Anterior cingulate cortex (tissue), 58 donors: Measurements from ENCODE around the gene ASXL2.
"Not testable (repeated sequence)": the region's sequence is repeated elsewhere in the genome, so short reads cannot be mapped to it uniquely, and the experiment has no call there.

ENCODE experiments used
- DNase-seq, 58 donors: peaks; one replicate each; lab custom pipeline; 2025; lab: John Stamatoyannopoulos, UW

The ASXL2 gene

DNA sequence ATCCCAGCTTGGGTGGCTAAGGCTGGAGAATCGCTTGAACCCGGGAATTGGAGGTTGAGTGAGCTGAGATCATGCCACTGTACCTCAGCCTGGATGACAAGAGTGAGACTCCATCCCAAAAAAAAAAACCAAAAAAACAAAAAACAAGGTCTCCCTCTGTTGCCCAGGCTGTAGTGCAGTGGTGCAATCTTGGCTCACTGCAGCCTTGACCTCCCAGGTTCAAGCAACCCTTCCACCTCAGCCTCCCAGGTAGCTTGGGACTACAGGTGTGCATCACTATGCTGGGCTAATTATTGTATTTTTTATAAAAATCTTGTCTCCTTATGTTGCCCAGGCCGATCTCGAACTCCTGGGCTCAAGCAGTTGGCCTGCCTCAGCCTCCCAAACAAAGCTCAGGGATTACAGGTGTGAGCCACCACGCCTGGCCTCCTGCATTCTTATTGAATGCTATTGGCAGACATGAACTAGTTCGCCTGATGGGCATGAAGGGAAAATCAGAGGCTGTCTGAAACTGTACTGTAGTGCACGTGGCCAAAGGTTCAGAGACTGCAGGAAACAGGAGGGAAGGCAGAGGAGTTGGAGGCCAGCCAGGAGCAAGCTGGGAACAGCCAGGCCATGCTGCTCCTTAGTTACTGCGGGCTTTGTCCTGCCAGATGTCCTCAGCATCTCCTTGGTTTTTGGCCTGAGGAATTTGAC, 16.0 kb upstream of the ASXL2 start:
- DNase-seq = peak in 32 of 58 donors; percentile 2 to 58 (median 21)

DNA sequence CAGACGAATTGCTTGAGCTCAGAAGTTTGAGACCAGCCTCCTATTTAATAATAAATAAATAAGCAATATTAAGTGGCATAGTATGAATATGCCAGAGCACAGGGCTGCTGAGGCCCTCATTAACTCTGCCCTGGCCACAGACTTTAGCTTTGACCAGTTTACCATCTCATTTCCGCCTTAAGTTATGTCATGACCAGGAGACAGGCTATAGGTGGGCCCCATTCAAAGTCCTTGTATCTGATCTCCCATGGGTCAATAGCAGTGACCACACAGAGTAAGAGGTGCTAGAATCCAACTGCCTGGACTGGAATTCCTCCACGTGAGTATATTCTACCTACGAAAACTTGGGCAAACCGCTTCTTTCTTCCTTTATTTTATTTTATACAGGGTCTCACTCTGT, 13.4 kb upstream of the ASXL2 start:
- DNase-seq = no peak

DNA sequence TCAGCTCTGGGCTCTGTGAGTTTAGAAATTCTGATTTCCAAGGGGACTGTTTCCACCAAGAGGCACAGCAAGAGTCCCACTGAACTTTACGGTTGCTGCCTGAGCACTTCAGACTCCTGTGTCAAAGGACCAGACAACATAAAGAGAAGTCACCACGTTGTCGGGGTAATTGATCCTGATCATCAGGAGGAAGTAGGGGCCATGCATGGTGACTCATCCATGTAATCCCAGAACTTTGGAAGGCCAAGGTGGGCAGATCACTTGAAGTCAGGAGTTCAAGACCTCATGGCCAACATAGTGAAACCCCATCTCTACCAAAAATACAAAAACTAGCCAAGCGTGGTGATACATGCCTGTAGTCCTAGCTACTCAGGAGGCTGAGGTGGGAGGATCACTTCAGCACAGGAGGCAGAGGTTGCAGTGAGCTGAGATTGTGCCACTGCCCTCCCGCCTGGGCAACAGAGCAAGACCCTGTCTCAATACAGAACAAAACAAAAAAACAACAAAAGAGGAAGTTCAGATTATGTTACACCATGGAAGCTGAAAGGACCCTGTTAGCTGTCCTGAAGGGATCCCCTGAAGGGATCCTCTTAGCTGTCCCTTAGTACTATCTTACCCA, 9.4 kb upstream of the ASXL2 start:
- no peak for DNase-seq

DNA sequence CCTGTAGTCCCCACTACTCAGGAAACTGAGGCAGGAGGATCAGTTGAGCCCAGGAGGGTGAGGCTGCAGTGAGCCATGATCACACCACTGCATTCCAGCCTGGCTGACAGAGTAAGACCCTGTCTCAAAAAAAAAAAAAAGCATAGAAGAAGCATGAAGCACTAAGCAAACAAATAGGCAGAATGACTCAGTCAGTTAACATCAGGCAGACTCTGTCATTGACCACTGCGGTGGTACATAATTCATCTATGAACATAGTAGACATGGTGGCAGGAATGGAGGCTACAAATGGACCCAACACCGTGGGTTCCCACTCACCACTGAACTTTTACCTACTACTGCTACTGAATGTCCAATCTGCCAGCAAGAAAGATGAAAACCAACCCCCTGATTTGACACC, 7.6 kb upstream of the ASXL2 start:
- no peak for DNase-seq

DNA sequence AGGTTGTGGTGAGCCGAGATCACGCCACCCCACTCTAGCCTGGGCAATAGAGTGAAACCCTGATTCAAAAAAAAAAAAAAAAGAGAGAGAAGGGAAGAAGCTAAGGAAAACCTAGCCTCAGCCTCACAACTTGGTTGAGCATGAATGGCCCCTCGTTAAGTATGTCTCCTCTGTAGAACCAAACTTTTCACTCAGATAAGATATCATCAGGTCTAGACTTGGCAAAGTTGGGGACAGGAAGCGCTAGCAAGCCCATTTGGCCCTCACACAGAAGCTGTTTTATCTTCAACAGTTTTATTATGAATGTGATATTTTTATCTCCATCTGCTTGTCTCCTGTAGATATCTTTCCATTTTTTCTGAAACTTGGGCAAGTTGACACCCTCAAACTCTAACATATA, 3.5 kb upstream of the ASXL2 start:
- DNase-seq = no peak

DNA sequence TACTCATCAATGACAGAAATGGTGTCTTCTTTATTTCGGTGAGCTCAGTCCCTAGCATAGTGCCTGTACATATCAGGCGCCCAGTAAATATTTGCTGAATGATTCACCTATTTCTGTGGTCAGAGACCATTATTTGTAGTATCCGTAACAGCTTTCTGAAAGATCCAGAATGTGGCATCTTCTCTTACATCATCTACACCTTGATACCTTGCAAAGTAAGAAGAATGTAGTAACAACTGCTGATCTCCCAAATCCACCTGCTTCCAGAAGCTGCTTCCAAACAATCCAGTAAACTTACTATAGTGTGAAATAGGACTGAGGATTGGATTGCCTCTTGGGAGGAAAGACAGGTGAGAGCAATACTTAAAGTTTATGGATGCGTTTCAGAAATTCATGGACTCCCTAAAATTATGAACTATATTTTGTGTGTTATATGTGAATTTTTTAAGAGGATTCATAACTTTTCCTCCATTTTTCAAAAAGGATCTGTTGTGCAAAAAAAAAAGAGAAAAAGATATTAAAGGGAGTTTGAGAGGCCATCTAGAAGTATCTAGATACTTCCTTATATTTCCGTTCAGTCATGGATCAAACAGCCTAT, 945 bp upstream of the ASXL2 start:
- DNase-seq = no peak

DNA sequence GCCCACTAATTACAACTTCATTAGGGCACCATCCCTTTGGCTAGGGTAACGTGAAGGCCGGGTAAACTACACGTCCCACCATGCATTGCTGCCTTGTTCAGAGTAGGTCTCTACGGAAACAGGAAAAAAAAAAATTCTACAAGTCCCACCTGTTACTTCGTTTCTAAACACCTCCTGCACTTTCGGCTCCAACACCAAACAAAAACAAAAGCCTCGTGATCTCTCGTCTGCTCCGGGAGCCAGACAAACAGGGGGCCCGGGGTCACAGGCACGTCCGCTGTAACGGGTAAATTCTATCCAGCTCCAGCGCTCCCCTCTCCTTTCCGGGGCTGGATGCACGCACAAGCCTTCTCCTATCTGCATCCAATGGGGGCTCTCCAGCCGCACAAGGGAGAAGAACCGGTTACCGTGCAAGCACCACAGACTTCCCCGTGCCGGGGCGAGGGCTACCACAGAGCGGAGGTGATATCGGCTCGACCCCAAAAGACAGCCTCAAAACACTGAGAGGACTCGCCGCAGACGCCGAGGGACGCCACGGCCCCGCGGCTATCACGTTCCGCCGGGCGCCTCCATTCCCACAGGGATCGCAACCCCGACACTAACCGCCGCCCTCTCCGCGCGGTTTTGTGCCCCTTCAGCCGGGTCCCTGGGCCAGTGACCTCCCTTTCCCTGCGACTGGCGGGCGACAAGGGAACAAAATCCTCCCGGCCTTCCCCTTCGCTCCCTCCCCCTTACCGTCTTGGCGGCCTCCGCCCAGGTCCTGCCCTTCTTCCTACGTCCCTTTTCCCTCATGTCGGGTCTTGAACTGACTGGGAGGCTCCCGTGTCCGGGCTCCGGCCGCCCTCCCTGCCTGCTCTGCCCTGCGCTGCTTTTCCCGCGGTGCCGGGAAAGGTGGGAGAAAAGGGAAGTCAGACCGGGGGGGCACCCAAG, 591 bp downstream of the ASXL2 start:
- peak in 52 of 58 donors; percentile 4 to 73 (median 46) for DNase-seq

DNA sequence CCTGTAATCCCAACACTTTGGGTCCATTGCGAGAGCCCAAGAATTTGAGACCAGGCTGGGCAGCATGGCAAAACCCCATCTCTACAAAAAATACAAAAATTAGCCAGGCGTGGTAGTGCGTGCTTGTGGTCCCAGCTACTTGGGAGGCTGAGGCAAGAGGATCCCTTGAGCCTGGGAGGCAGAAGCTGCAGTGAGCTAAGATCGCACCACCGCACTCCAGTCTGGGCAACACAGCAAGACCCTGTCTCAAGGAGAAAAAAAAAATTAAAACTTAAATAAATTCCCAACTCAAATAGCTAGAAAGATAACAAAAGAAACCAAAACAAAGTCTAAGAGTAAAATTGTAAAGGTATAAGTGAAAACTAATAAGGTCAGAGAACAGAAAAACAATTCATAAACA, 6.2 kb downstream of the ASXL2 start:
- no peak for DNase-seq

DNA sequence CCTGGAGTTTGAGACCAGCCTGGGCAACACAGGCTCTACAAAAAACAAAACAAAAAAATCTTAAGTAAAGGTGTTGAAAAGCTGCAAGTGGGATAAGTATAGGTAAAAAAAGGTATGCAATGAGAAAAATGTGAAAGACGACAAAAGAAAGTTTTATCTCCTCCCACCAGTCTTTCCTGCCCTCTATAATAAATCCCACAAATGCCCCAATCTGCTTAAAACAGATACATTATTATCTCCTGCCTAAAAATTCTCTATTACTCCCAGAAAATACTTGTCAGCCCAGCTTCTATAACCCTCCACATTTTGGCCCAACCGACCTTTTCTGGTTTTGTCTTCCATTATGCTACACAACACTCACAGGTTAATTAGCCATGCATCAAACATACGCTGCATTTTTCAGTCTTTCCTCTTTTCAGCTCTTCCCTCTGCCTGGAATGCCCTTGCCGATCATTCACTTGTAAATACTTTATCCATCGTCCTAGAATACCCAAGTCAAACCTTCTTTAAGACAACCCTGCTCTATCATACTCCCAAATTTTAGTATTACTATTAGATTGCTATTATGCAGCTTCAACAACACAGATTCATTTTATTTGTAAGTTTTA, 10.8 kb downstream of the ASXL2 start:
- DNase-seq = no peak

DNA sequence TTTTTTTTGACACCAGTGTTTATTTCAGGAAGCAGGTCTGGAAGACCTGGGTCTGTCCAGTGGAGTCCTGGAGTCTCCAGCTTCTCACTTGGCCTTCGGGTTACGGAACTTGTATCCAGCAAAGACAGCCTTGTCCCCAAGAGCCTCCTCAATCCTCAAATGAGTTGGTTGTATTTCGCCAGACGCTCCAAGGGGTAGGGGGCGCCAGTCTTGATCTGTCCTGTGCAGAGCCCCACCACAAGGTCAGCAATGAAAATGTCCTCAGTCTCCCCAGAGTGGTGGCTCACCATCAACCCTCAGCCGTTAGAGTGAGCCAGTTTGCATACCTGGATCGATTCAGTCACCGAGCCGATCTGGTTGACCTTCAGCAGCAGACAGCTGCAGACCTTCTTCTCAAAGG, 21.9 kb downstream of the ASXL2 start:
- DNase-seq = no peak

DNA sequence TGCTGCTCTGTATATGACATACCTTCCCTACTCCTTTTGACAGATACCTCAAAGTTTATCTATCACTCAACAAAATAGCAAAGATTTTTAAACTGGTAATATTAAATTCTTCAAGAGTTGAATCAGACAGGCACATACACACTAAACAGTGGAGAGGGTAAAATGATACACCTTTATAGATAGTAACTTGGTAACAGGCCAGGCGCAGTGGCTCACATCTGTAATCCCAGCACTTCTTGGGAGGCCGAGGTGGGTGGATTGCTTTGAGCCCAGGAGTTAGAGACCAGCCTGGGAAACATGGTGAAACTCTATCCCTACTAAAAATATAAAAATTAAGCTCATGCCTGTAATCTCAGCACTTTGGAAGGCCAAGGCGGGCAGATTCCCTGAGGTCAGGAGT, 23.2 kb downstream of the ASXL2 start:
- DNase-seq = no peak

DNA sequence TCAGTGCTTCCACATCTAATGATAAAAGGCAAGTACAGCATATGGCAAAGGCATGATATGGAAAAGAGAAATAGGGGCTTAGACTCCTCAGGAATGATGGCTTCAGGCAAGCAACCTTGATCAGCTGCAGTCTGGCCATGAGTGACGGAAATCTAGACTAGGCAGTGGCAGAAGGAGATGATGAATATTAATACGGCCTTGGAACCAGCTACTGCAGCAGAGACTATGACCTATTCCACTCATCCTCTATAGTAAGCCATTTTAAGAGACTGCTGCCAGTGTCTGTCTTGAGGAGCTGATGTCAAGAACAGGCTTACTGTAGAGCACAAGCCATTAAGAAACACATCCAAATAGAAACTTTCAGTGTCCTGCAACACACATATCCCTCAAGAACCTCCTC, 23.7 kb downstream of the ASXL2 start:
- no peak for DNase-seq

DNA sequence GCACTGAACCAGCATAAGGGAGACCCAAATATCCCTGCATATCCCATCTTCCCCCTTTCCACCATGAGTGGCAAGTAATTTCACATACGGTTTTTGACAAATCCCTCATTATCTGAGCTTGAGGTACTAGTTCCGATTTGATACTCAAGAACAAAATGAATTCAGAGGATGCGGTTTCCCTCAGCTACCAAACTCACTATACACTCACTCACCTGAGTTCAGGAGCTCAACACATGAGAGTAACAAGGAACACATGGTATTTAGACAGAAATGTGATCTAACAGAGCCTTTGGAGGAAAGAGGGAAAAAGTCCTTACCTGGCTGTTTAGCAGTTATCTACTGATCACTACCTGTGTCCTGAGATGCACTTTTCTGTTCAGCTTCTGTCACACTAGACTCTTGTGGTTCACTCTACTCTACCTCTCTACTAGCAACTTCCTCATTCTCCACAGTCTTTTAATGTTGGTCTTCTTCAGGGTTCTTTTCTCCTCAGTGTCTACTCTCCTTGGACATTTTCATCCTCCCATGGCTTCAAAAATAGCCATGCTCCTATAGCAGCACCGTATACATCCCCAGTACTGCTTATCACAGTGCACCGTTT, 25.1 kb downstream of the ASXL2 start:
- DNase-seq = no peak

DNA sequence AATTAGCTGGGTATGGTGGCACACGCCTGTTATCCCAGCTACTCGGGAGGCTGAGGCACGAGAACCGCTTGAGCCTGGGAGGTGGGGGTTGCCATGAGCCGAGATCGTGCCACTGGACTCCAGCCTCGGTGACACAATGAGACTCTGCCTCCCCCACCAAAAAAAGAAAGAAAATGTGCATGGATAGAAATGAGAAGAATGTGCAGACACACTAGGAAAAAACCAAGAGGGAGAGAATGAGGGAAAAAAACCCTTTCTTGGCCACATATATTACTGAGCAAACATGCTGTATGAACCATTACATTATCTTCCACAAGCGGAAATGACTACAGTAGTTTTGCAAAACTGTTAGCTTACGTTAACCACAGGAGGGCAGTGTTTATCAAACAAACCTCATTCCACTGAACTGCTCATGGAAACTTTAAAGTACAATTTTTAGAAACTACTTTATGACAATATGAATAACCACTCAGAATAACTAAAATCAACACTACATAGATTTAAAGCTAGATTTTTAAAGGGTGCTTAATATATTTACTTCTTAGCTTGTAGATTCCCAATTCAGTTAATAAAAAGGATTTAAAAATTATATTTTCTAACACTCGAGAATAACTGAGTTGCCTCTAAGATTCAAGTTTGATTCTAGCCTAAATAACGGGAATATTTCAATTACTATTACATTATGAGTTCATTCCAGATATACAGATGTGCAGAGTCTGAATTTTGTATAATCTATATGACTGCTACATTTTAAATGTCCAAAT, 26.4 kb downstream of the ASXL2 start:
- peak in 3 of 58 donors; percentile 1 to 63 (median 23) for DNase-seq

DNA sequence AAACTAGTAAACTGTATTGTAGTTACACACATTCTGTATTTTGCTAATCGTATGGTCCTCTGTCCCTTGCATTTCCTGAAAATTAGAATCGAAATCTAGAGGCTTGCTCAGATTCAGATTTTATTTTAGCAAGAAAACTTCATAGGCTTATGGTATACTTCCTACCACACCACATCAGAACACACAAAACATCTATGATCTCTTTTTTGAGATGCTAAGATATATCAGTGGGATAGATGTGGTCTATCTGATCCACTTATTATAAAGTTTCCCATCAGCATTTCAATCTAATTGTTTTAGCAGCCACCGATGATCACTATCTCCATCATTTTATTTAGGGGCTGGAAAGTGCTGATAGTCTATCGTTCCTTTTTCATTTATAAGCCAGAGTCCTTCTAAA, 27.9 kb downstream of the ASXL2 start:
- DNase-seq = not testable (repeated sequence)

DNA sequence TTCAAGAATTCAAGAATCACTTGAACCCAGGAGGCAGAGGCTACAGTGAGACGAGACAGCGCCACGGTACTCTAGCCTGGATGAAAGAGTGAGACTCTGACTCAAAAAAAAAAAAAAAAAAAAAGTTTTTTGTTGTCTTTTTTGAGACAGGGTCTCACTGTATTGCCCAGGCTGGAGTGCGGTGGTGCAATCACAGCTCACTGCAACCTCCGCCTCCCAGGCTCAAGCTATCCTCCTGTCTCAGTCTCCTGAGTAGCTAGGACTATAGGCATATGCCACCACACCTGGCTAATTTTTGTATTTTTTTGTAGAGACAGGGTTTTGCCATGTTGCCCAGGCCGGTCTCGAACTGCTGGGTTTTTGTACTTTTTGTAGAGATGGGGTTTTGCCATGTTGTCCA, 28.9 kb downstream of the ASXL2 start:
- not testable (repeated sequence) for DNase-seq

DNA sequence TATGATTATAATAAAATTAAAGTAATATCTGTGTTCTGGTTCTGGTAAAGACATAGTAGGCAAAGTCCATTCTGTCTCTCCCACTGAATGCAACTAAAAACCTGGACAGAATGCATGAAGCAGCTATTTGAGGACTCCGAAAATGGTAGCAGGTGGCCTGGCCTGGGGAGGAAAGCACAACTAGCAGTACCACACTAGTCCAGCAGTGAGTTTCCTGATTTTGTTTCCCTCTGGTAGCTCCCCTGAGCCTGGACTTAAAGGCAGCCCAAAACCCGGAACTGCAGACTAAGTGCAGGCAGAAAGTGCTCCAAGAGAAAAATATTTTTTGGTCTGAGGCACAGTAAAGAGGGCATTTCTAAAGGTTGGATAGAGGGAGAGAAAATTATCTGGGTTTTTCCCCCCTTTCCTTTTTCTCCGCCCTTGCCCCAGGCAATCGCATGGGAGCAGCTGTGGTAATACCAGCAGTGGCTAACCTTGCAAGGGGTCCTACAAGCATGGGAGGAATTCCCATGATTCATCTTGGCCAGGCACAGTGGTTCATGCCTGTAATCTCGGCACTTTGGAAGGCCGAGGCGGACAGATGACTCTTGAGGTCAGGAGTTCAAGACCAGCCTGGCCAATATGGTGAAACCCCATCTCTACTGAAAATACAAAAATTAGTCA, 32.3 kb downstream of the ASXL2 start:
- no peak for DNase-seq

DNA sequence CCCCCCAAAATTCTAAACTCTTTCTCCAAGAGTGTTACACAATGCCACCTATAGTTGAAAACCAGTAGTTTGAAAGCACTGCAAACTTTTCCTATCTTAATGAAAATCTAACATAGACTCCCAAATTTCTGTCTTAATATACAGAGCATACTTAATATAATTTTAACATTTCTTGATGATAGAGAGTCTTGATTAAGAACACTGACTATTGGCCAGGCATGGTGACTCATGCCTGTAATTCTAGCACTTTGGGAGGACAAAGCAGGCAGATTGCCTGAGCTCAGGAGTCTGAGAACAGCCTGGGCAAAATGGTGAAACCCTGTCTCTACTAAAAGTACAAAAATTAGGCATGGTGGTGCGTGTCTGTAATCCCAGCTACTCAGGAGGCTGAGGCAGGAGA, 34.2 kb downstream of the ASXL2 start:
- DNase-seq = no peak

DNA sequence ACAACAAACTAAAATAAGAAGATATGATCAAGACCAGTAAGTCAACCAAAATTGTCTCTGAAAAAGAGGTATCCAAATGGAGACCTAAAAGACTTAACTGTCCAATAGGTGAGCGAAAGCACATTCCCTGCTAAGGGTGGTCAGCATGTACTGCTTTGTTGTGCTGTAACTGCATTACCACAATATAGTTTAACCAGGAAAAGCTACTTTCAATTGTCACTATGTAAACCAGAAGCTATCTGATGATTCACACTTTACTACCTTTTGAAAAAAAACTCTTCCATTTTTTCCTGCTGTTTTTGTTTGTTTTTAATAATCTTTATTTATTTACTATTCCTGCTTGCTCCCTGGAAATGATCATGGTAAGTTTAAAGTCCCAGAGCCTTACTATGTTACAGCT, 36.1 kb downstream of the ASXL2 start:
- no peak for DNase-seq
